Measurements from ENCODE around the gene BRSK2. TPM values are rescaled to one million over a fixed set of nuclear protein-coding genes. Genes with fewer than 3 reads are reported as not detected.

The BRSK2 gene
- total and polyA plus RNA-seq, 2 donors from 2014 or later, result 0.43 to 1.2 TPM

GRCh38 chr11:1447845-1448825, 58.4 kb downstream of the BRSK2 start:
- no peaks in the 10 kb centered on the region for H3K27me3 ChIP-seq (ENCODE audit: control insufficient read depth, insufficient read depth, low read length)
- intact Hi-C loops (cut with DNase I), result no loop called here
- no peaks in the 10 kb centered on the region for H3K9me3 ChIP-seq (ENCODE audit: control insufficient read depth in 2 of 3, insufficient read depth in 1 of 3, low read length in 3 of 3)
- DNase-seq (no peak), FAIRE-seq (no peak)
- no peak overlapping the region for H3K27ac ChIP-seq (ENCODE audit: low read depth in 2 of 2, low read length in 2 of 2)
- no peaks in the 10 kb centered on the region for H3K36me3 ChIP-seq (ENCODE audit: control insufficient read depth in 2 of 3, insufficient read depth in 3 of 3, low read length in 3 of 3)
- H3K9ac ChIP-seq (ENCODE audit: low read length in 3 of 3), result no peak overlapping the region
- H3K4me3 ChIP-seq (ENCODE audit: low read length in 3 of 3), result no peak overlapping the region
- H3K4me1 ChIP-seq (ENCODE audit: control insufficient read depth in 2 of 3, insufficient read depth in 2 of 3, low read depth in 1 of 3, low read length in 3 of 3), result no peaks in the 10 kb centered on the region
- TF ChIP-seq, protein P1, sequence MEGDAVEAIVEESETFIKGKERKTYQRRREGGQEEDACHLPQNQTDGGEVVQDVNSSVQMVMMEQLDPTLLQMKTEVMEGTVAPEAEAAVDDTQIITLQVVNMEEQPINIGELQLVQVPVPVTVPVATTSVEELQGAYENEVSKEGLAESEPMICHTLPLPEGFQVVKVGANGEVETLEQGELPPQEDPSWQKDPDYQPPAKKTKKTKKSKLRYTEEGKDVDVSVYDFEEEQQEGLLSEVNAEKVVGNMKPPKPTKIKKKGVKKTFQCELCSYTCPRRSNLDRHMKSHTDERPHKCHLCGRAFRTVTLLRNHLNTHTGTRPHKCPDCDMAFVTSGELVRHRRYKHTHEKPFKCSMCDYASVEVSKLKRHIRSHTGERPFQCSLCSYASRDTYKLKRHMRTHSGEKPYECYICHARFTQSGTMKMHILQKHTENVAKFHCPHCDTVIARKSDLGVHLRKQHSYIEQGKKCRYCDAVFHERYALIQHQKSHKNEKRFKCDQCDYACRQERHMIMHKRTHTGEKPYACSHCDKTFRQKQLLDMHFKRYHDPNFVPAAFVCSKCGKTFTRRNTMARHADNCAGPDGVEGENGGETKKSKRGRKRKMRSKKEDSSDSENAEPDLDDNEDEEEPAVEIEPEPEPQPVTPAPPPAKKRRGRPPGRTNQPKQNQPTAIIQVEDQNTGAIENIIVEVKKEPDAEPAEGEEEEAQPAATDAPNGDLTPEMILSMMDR (IDR thresholded peaks at IDR 0.05; ENCODE audit: borderline replicate concordance, extremely low read depth, insufficient read depth), result no peak

- H3K36me3 ChIP-seq (ENCODE audit: control insufficient read depth in 2 of 3, insufficient read depth in 3 of 3, low read length in 3 of 3), result no peaks in the 10 kb centered on the region
- intact Hi-C loops (cut with DNase I), result no loop called here
- no peak overlapping the region for H3K9ac ChIP-seq (ENCODE audit: low read length in 3 of 3)
- H3K4me1 ChIP-seq (ENCODE audit: control insufficient read depth in 2 of 3, insufficient read depth in 2 of 3, low read depth in 1 of 3, low read length in 3 of 3), result no peaks in the 10 kb centered on the region
- H3K27me3 ChIP-seq (ENCODE audit: control insufficient read depth, insufficient read depth, low read length), result no peaks in the 10 kb centered on the region
- DNase-seq (no peak), FAIRE-seq (no peak)
- H3K27ac ChIP-seq (ENCODE audit: low read depth in 2 of 2, low read length in 2 of 2), result no peak overlapping the region
- no peak overlapping the region for H3K4me3 ChIP-seq (ENCODE audit: low read length in 3 of 3)
- no peaks in the 10 kb centered on the region for H3K9me3 ChIP-seq (ENCODE audit: control insufficient read depth in 2 of 3, insufficient read depth in 1 of 3, low read length in 3 of 3)
- TF ChIP-seq, protein P1 (IDR thresholded peaks at IDR 0.05; ENCODE audit: borderline replicate concordance, extremely low read depth, insufficient read depth), result no peak
Observed at GRCh38 chr11:1448882-1449281, 59.1 kb downstream of the BRSK2 start.

- Histone ChIP-seq H3K36me3 (ENCODE audit: control insufficient read depth in 2 of 3, insufficient read depth in 3 of 3, low read length in 3 of 3) (no peaks in the 10 kb centered on the region), H3K27me3 (ENCODE audit: control insufficient read depth, insufficient read depth, low read length) (no peaks in the 10 kb centered on the region)
- intact Hi-C loops (cut with DNase I), result no loop called here
Observed at GRCh38 chr11:1449490-1450243, 59.9 kb downstream of the BRSK2 start.

More at GRCh38 chr11:1449490-1450243, 59.9 kb downstream of the BRSK2 start:
- H3K4me1 ChIP-seq (ENCODE audit: control insufficient read depth in 2 of 3, insufficient read depth in 2 of 3, low read depth in 1 of 3, low read length in 3 of 3), result no peaks in the 10 kb centered on the region
- H3K4me3 ChIP-seq (ENCODE audit: low read length in 3 of 3), result no peak overlapping the region
- H3K9me3 ChIP-seq (ENCODE audit: control insufficient read depth in 2 of 3, insufficient read depth in 1 of 3, low read length in 3 of 3), result no peaks in the 10 kb centered on the region
- TF ChIP-seq, protein P1 (IDR thresholded peaks at IDR 0.05; ENCODE audit: borderline replicate concordance, extremely low read depth, insufficient read depth), result no peak
- DNase-seq, result no peak
- no peak overlapping the region for H3K9ac ChIP-seq (ENCODE audit: low read length in 3 of 3)
- no peak for FAIRE-seq
- no peak overlapping the region for H3K27ac ChIP-seq (ENCODE audit: low read depth in 2 of 2, low read length in 2 of 2)
